GM12878 (cell line): ENCODE measurements around the gene GJD3. TPM values are rescaled to one million over a fixed set of nuclear protein-coding genes. Genes with fewer than 3 reads are reported as not detected.

Source experiments
- ASH2L ChIP-seq: fragments of 300-600, 200-600 bp; sonication (generic); IDR thresholded peaks from 2 replicates; pipeline ENCODE4 v1.6.1; 2017; ENCODE audit warnings: low read depth, mild to moderate bottlenecking, borderline replicate concordance
- ATF3 ChIP-seq: IDR thresholded peaks from 2 replicates; pipeline ENCODE4 v1.6.1; 2011; ENCODE audit warnings: low read depth, mild to moderate bottlenecking, low read length, moderate library complexity, borderline replicate concordance; ENCODE audit errors: extremely low read depth
- BHLHE40 ChIP-seq, 2 experiments: fragments of 450-650 bp in 1 of 2; IDR thresholded peaks; 2 replicates each; pipeline ENCODE4 v1.6.1; 2011 to 2017; ENCODE audit warnings: low read depth in 2 of 2, borderline replicate concordance in 1 of 2, improper control_type of control experiment in 1 of 2, low read length in 1 of 2, mild to moderate bottlenecking in 1 of 2
- DPF2 ChIP-seq: fragments of 450-650 bp; IDR thresholded peaks from 2 replicates; pipeline ENCODE4 v1.6.1; 2017; ENCODE audit warnings: mild to moderate bottlenecking
- E2F4 ChIP-seq: IDR thresholded peaks from 2 replicates; pipeline ENCODE4 v1.6.1; 2012; ENCODE audit warnings: low read depth, low read length, improper control_type of control experiment
- HCFC1 ChIP-seq: fragments of 150-350 bp; IDR thresholded peaks from 2 replicates; pipeline ENCODE4 v1.6.1; 2014; ENCODE audit warnings: low read length
- HDAC2 ChIP-seq: fragments of 200-600 bp; sonication (generic); IDR thresholded peaks from 2 replicates; pipeline ENCODE4 v1.6.1; 2017
- IRF4 ChIP-seq: IDR thresholded peaks from 2 replicates; pipeline ENCODE4 v1.6.1; 2011; ENCODE audit warnings: low read depth, low read length
- KLF5 ChIP-seq: fragments of 450-650 bp; IDR thresholded peaks from 2 replicates; pipeline ENCODE4 v1.6.1; 2014; ENCODE audit warnings: mild to moderate bottlenecking; ENCODE audit not compliant: partially characterized antibody
- LARP7 ChIP-seq: fragments of 450-650 bp; IDR thresholded peaks from 2 replicates; pipeline ENCODE4 v1.6.1; 2017; ENCODE audit warnings: mild to moderate bottlenecking
- MEF2B ChIP-seq: fragments of 450-650 bp; IDR thresholded peaks from 2 replicates; pipeline ENCODE4 v1.6.1; 2018; ENCODE audit warnings: mild to moderate bottlenecking, moderate library complexity; ENCODE audit not compliant: partially characterized antibody, poor library complexity, severe bottlenecking
- MYB ChIP-seq: fragments of 150-350 bp; IDR thresholded peaks from 2 replicates; pipeline ENCODE4 v1.6.1; 2014; ENCODE audit warnings: mild to moderate bottlenecking, low read depth, low read length, borderline replicate concordance
- NR2F1 ChIP-seq: fragments of 450-650 bp; conservative IDR thresholded peaks from 2 replicates; pipeline ENCODE4 v1.6.1; 2017; ENCODE audit warnings: mild to moderate bottlenecking
- PAX5 ChIP-seq: IDR thresholded peaks from 2 replicates; pipeline ENCODE4 v1.6.1; 2011; ENCODE audit warnings: low read depth, low read length, borderline replicate concordance
- RB1 ChIP-seq: fragments of 450-650 bp; formaldehyde crosslinking; IDR thresholded peaks from 2 replicates; pipeline ENCODE4 v1.6.1; 2017; ENCODE audit warnings: mild to moderate bottlenecking, borderline replicate concordance
- RBBP5 ChIP-seq: fragments of 200-600 bp; sonication (generic); conservative IDR thresholded peaks from 2 replicates; pipeline ENCODE4 v1.6.1; 2016
- RELA ChIP-seq: fragments of 450-650 bp; IDR thresholded peaks from 2 replicates; pipeline ENCODE4 v1.8.0; 2014; ENCODE audit warnings: borderline replicate concordance; ENCODE audit not compliant: partially characterized antibody
- RELB ChIP-seq: fragments of 450-650 bp; IDR thresholded peaks from 2 replicates; pipeline ENCODE4 v1.6.1; 2017; ENCODE audit warnings: low read depth, mild to moderate bottlenecking, moderate library complexity
- RUNX3 ChIP-seq: IDR thresholded peaks from 2 replicates; pipeline ENCODE4 v1.6.1; 2012; ENCODE audit warnings: low read length, inconsistent platforms
- SMAD5 ChIP-seq: IDR thresholded peaks from 2 replicates; pipeline ENCODE4 v1.6.1; 2016; ENCODE audit warnings: antibody characterized with exemption, low read depth
- SP1 ChIP-seq: IDR thresholded peaks from one replicate; pipeline ENCODE4 v1.6.1; 2011; ENCODE audit warnings: low read depth, low read length
- TCF3 ChIP-seq: IDR thresholded peaks from 2 replicates; pipeline ENCODE4 v1.6.1; 2012; ENCODE audit warnings: low read depth, mild to moderate bottlenecking, low read length, borderline replicate concordance; ENCODE audit not compliant: insufficient read depth
- WRNIP1 ChIP-seq: IDR thresholded peaks from 2 replicates; pipeline ENCODE4 v1.6.1; 2011; ENCODE audit warnings: low read depth, low read length, improper control_type of control experiment, borderline replicate concordance
- ZBTB11 ChIP-seq: fragments of 450-650 bp; formaldehyde crosslinking; IDR thresholded peaks from 2 replicates; pipeline ENCODE4 v1.5.0; 2022; ENCODE audit warnings: mild to moderate bottlenecking, missing genetic modification characterization
- ZNF207 ChIP-seq: fragments of 450-650 bp; IDR thresholded peaks from 2 replicates; pipeline ENCODE4 v1.6.1; 2014; ENCODE audit warnings: antibody characterized with exemption, mild to moderate bottlenecking, borderline replicate concordance
- ZNF274 ChIP-seq: IDR thresholded peaks from one replicate; pipeline ENCODE4 v1.8.0; 2011; ENCODE audit not compliant: insufficient read length, insufficient read depth
- polyA plus RNA-seq, 11 experiments: library from polyadenylated mRNA; depleted of rRNA in 4 of 11; unstranded in 6 of 11; stranded (reverse) in 5 of 11; fragments of >200 nt; fragmentation: Nextera tagmentation in 4 of 11; fragmentation: Illumina TruSeq in 1 of 11; extraction: Ambion mirVana in 4 of 11; extraction: Trizol in 1 of 11; gene quantifications; 1 replicate in 1 of 11; 2 replicates in 10 of 11; pipeline versions ENCODE4 v1.2.1 to v1.2.3, GENCODE V29; 2011 to 2016; ENCODE audit warnings: inconsistent platforms in 2 of 11, missing spikeins in 2 of 11, low read depth in 1 of 11
- total RNA-seq, 4 experiments: library from RNA; depleted of rRNA in 3 of 4; stranded (reverse); fragments of >200 nt in 3 of 4; fragmentation: Illumina TruSeq in 1 of 4; extraction: Trizol in 1 of 4; gene quantifications; 2 replicates each; pipeline versions ENCODE4 v1.2.1 to v1.2.3, GENCODE V29; 2013 to 2021

The GJD3 gene
- total and polyA plus RNA-seq, 10 of the 15 experiments (the other 5 are each of a cell fraction or from before 2014, with no cell fraction given): 1.6 TPM; not detected in 9

- no peak for TF ChIP-seq ASH2L
- no peak for TF ChIP-seq RELA
- TF ChIP-seq BHLHE40 (IDR thresholded peaks at IDR 0.05; ENCODE audit: borderline replicate concordance in 1 of 2, low read depth in 2 of 2, low read length in 1 of 2): peak; percentile 5 to 24; a peak in 1 of 4 replicates
- TF ChIP-seq RBBP5: no peak
- TF ChIP-seq LARP7: no peak
- no peak for TF ChIP-seq MEF2B
- TF ChIP-seq ZBTB11 (CRISPR knock-in tag): no peak
- TF ChIP-seq E2F4: no peak
- TF ChIP-seq TCF3: 0 out of 2 replicates have a peak, but pooled peaks have one; percentile 55
- no peak for TF ChIP-seq RB1
- 0 out of 2 replicates have a peak, but pooled peaks have one; percentile 28 for TF ChIP-seq DPF2
- TF ChIP-seq RELB: peak; percentile 80
- TF ChIP-seq NR2F1: peak; percentile 97
- TF ChIP-seq SMAD5: no peak
- no peak for TF ChIP-seq RUNX3
- TF ChIP-seq HCFC1: no peak
- TF ChIP-seq ZNF274: no peak
- no peak for TF ChIP-seq KLF5
- no peak for TF ChIP-seq ATF3
- TF ChIP-seq SP1: peak; percentile 23
- peak; percentile 45; the same call in 1 of the 2 replicates for TF ChIP-seq PAX5
- no peak for TF ChIP-seq ZNF207
- TF ChIP-seq WRNIP1: no peak
- TF ChIP-seq MYB: no peak
- TF ChIP-seq IRF4: no peak
- TF ChIP-seq HDAC2: no peak
These were observed 38.3 kb downstream of the GJD3 start (continued) for GRCh38 chr17:40326014-40326831.
